Measurements from ENCODE around the gene ZP1.

GRCh38 chr11:60876168-60876485 lies 8.8 kb downstream of the ZP1 start:
- TF ChIP-seq, protein P1, sequence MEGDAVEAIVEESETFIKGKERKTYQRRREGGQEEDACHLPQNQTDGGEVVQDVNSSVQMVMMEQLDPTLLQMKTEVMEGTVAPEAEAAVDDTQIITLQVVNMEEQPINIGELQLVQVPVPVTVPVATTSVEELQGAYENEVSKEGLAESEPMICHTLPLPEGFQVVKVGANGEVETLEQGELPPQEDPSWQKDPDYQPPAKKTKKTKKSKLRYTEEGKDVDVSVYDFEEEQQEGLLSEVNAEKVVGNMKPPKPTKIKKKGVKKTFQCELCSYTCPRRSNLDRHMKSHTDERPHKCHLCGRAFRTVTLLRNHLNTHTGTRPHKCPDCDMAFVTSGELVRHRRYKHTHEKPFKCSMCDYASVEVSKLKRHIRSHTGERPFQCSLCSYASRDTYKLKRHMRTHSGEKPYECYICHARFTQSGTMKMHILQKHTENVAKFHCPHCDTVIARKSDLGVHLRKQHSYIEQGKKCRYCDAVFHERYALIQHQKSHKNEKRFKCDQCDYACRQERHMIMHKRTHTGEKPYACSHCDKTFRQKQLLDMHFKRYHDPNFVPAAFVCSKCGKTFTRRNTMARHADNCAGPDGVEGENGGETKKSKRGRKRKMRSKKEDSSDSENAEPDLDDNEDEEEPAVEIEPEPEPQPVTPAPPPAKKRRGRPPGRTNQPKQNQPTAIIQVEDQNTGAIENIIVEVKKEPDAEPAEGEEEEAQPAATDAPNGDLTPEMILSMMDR (conservative IDR thresholded peaks at IDR 0.05; ENCODE audit: low read depth in 2 of 2): no peak
- no peak for TF ChIP-seq JUNB (IDR thresholded peaks at IDR 0.05; ENCODE audit: unreplicated experiment)

All from GM23338 (cell line).